Right hindlimb (tissue), 1 donor: Measurements from ENCODE around the gene TSPYL1.
"Not testable (repeated sequence)": the region's sequence is repeated elsewhere in the genome, so short reads cannot be mapped to it uniquely, and the experiment has no call there.

Experiments
- DNase-seq: peaks from one replicate; pipeline ENCODE4 v3.0.0-alpha.2; 2018

The TSPYL1 gene

DNA sequence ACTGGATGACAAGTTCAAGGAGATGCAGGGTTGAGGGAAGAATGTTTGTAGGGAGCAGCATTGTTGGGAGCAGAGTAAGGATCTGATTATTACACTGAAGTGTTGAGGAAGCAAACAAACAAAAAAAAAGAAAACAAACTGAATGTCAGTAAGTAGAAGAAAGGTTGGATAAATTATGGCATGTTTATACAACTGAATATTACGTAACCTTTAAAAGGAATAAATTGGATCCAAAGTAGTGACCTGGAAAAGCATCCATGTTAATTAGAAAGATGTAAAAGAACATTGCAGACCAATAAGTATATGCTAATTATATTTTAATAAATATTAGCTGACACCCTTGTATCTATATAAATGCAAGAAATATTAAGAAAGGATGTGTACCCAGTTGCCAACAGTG, 12.8 kb upstream of the TSPYL1 start:
- no peak for DNase-seq

- no peak for DNase-seq
Measured at GRCh38 chr6:116291701-116292396, 12.1 kb upstream of the TSPYL1 start.

GRCh38 chr6:116290799-116291198, 11.1 kb upstream of the TSPYL1 start:
- no peak for DNase-seq

DNA sequence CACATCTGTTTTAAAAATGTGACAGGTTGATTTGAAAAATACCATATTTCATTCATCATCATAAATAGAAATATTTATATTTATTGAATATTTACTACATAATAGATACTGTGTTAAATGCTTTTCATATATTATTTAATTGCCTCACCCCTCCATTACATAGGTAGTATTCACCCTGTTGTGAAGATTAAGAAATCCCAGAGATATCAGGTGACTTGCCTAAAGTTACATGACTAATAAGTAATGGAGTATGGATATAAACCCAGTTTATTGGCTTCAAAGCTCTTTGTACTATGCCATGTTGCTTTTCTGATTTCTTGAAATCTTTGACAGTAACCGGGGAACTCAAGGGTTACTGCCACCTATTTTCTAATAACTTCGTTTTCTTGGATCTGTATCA, 10.1 kb upstream of the TSPYL1 start:
- no peak for DNase-seq

- no peak for DNase-seq
Measured at GRCh38 chr6:116287689-116288282, 8.1 kb upstream of the TSPYL1 start.

DNA sequence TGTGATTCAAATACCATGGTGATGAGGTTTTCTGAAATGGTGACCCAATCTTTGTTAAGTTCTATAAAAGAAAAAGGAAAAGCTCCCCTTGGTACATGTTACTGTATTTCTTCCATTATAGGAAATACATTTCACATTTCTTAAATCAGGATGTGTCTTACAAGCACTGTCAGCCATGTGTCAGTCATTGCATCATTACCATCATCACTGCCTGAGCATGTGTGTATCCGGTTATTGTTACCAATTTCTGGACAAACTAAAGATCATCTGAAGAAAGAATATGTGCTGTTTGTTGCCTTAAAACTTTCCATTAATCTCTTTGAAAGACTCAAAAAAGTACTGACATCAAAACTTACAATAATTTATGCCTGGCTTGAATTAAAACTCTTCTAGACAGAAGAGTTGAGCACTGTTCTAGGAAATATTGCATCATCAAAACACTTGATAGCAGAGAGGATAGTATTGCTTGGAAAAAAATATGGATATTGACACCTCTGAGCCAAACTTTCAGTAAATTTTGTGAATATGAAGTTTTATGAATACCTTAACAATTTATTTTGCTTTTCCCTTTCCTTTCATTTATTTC, 7.1 kb upstream of the TSPYL1 start:
- no peak for DNase-seq

DNA sequence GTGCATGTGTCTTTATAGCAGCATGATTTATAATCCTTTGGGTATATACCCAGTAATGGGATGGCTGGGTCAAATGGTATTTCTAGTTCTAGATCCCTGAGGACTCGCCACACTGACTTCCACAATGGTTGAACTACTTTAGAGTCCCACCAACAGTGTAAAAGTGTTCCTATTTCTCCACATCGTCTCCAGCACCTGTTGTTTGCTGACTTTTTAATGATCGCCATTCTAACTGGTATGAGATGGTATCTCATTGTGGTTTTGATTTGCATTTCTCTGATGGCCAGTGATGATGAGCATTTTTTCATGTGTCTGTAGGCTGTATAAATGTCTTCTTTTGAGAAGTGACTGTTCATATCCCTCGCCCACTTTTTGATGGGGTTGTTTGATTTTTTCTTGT, 5.3 kb upstream of the TSPYL1 start:
- not testable (repeated sequence) for DNase-seq

DNA sequence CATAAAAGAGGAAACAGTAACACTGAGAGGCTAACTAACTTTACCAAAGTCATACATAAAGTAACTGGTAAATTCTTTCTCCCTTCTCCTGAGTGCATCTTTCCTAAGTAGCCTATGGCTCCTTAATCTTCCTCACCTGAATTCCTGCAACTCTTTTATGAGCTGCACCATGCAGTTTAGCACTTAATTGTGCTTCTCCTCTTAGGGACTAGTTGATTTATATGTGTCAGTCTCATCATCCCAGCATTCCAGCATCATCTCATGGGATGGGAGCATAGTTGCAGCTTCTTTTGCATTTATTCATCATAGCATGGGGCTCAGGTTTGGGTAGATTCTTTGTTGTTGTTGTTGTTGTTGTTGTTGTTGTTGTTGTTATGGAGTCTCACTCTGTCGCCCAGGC, 3.5 kb upstream of the TSPYL1 start:
- no peak for DNase-seq

GRCh38 chr6:116282698-116283097, 3.0 kb upstream of the TSPYL1 start:
- DNase-seq, result no peak

- DNase-seq, result no peak
Measured at GRCh38 chr6:116280933-116281316, 1.2 kb upstream of the TSPYL1 start.

DNA sequence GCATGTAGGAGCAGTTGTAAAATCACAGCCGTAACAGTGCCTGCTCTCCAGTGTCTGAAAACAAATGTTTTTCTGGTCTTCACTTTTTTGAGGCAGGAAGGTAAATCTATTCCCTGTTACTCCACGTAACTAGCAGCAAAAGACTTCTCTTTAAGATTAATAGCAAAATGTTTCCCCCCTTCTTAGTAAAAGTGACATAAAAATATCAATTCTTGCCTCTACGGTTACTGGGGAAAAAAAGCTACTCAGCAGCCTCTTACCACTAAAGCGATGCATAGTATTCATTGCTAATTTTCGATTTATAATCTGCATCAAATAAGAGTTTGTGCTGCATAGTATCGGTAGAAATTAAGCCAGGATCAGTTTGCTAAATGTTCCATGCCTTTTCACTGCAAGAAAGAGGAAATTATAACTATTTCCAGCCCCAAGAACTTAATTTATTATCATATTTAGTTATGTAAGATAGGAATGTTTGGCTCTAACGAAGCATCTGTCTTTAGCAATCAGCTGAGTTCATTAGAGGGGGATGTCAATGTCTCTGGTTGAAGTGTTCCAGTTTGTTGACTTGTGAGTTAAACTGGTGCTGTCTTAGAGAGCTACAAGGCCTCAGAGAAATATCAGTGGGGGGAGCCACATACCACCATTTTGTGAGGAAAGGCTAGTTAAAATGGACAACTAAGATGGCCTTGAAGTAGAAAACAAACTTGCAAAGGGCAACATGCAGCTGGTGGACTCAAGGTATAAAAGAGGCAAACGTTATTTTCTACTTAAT, 617 bp upstream of the TSPYL1 start:
- DNase-seq, result no peak

- DNase-seq, result peak; percentile 79
Measured at GRCh38 chr6:116278854-116279231, 887 bp downstream of the TSPYL1 start.

GRCh38 chr6:116278481-116278829, 1.3 kb downstream of the TSPYL1 start:
- no peak for DNase-seq

DNA sequence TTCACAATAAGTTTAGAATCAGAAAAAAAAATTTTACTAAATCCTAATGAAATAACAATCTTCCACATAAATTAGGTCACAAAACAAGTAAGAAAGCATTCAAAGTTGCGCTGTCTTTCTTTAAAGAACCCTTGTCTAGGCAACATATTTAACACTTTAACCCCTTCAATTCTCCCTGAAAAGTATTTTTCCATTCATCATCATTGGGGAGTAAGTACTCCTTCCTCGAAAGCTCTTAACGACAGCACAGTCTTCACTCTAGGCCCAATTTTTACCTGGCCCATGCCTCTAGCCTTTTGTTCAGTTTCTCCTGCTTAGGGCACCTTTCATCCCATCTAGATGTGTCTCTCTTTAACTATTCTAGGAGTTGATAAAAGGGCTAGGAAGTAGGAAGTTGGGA, 2.6 kb downstream of the TSPYL1 start:
- no peak for DNase-seq

DNA sequence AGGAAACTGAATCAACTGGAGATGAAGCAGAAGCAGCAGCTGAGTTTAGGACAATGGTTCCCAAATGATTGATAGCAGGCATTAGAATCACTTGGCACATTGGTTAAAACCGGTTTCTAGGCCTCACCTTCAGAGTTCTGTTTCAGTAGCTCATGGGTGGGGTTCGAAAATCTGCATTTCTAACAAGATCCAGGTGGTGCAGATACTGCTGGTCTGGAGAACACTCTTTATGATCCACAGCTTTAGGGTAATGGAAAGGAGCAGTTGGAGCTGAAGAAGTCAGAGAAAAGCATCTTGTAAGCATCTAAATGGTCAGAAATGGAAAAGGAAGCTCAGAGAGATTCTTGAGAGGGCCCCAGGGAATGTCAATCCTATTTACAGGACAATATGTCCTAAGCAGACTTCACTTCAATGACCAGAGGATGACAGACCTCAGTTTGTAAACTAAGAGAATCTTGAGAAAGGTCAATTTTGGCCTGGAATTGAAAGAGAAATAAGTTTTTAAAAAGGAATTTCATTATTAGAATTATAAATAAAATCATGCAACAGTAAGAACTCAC, 8.5 kb downstream of the TSPYL1 start:
- DNase-seq, result no peak

DNA sequence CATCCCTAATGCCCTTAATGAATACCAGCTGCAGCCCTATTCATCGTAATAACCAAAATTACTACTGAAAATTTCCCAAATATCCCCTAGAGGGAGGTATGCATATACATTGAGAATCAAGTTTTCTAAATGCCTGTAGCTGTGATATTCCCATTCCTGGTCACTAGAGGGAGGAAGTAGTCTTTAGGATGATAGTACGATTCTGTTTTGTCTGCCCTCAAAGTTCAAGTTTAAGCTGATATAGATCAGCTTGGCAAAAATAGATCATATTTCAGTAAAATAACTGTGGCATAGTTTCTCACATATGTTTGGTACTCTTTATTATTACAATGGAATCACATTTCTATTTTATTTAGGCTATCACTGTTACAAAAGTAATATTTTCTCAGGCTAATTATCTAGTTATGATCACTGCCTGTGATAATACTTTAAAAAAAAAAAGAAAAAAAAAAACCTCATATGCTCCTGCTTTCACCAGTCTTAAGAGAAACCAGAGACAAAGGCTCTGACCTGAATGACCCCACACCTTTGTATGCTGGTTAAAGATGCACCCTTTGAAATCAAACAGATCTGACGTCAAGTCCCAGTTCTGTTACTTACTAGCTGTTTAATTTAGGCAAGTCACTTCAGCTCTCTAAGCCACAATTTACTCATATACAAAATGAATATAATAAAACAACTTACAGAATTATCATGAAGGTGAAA, 11.0 kb downstream of the TSPYL1 start:
- no peak for DNase-seq

GRCh38 chr6:116267836-116268588, 11.7 kb downstream of the TSPYL1 start:
- DNase-seq, result no peak

- DNase-seq, result no peak
Measured at GRCh38 chr6:116266803-116267202, 12.9 kb downstream of the TSPYL1 start.

DNA sequence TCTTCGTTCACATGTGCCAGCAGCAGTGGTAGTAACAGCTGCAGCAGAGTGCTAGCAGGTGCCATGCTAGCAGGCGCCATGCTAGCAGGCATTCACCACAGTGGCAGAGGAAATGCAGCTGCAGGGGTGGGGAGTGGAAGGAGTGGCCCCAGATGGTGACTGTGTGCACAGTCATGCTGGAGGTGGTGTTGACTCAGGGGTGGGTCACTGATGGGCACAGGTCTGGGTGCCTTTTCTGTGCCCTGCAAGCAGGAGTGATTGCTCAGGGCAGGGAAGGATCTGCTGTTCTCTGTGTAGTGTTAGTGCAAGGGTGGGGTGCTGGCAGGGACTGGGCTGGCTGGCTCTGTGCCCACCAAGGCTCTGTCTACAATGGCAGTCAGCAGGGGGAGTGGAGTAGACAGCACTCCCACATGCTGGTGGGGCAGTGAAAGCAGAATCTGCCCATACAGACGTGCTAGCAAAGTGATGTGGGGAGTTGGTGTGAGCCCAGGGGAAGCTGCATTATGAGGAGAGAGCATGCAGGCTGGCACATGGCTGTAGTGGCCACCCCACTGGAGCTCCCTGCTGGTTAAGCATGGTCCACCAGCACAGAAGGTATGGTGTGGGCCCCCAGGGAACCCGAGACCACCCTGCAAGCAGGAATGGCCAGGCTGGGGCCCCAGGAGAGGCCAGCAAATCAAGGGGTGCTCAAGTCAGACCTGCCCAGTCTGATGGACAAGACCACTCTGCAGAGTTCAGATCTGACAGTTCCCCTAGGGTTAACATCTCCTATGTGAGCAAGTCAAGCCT, 14.5 kb downstream of the TSPYL1 start:
- DNase-seq, result no peak

DNA sequence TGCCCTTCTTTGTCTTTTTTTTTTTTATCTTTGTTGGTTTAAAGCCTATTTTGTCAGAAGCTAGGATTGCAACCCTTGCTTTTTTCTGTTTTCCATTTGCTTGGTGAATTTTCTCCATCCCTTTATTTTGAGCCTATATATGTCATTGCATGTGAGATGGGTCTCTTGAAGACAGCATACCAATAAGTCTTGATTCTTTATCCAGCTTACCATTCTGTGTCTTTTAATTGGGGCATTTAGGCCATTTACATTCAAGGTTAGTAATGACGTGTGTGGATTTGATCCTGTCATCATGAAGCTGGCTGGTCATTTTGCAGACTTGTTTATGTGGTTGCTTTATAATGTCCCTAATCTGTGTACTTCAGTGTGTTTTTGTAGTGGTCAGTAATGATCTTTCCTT, 16.4 kb downstream of the TSPYL1 start:
- no peak for DNase-seq

GRCh38 chr6:116258520-116258919, 21.2 kb downstream of the TSPYL1 start:
- no peak for DNase-seq
